Hepatocyte (in vitro differentiated cells): Measurements from ENCODE around the gene IL22RA2. TPM values are rescaled to one million over a fixed set of nuclear protein-coding genes. Genes with fewer than 3 reads are reported as not detected.
"Not testable (repeated sequence)": the region's sequence is repeated elsewhere in the genome, so short reads cannot be mapped to it uniquely, and the experiment has no call there.

ENCODE experiments used
- DNase-seq: peaks from one replicate; pipeline ENCODE4 v3.0.0-alpha.2; 2016; ENCODE audit warnings: low spot score
- H2AFZ ChIP-seq: fragments of 200-600 bp; sonication (generic); 2 replicates; pipeline ENCODE4 v1.6.0; 2016; ENCODE audit warnings: antibody characterized with exemption, mild to moderate bottlenecking
- H3K27ac ChIP-seq: fragments of 200-600 bp; sonication (generic); 2 replicates; pipeline ENCODE4 v1.5.1; 2016; ENCODE audit warnings: mild to moderate bottlenecking
- H3K27me3 ChIP-seq: fragments of 200-600 bp; sonication (generic); 2 replicates; pipeline ENCODE4 v1.6.1; 2016
- H3K36me3 ChIP-seq: fragments of 200-600 bp; sonication (generic); replicated peaks from 2 replicates; pipeline ENCODE4 v1.5.1; 2016; ENCODE audit warnings: low read depth; ENCODE audit not compliant: insufficient read depth
- H3K4me1 ChIP-seq: fragments of 200-600 bp; sonication (generic); 2 replicates; pipeline ENCODE4 v1.5.1; 2016; ENCODE audit warnings: mild to moderate bottlenecking, moderate library complexity; ENCODE audit not compliant: insufficient read depth
- H3K4me2 ChIP-seq: fragments of 200-600 bp; sonication (generic); 2 replicates; pipeline ENCODE4 v1.6.0; 2016
- H3K4me3 ChIP-seq: fragments of 200-600 bp; sonication (generic); 2 replicates; pipeline ENCODE4 v1.5.1; 2016; ENCODE audit warnings: mild to moderate bottlenecking
- H3K79me2 ChIP-seq: fragments of 200-600 bp; sonication (generic); 2 replicates; pipeline ENCODE4 v1.6.0; 2017; ENCODE audit warnings: mild to moderate bottlenecking
- H3K9me2 ChIP-seq: fragments of 200-600 bp; sonication (generic); replicated peaks from 2 replicates; pipeline ENCODE4 v1.6.0; 2017; ENCODE audit warnings: mild to moderate bottlenecking; ENCODE audit not compliant: insufficient read depth
- H3K9me3 ChIP-seq: fragments of 200-600 bp; sonication (generic); 2 replicates; pipeline ENCODE4 v1.5.1; 2016; ENCODE audit warnings: low read depth, mild to moderate bottlenecking
- H4K20me1 ChIP-seq: fragments of 200-600 bp; sonication (generic); 2 replicates; pipeline ENCODE4 v1.6.0; 2016; ENCODE audit warnings: mild to moderate bottlenecking; ENCODE audit not compliant: insufficient read depth, poor library complexity, severe bottlenecking
- CTCF ChIP-seq: fragments of 200-600 bp; sonication (generic); IDR thresholded peaks from 2 replicates; pipeline ENCODE4 v1.5.1; 2016; ENCODE audit warnings: antibody characterized with exemption, mild to moderate bottlenecking; ENCODE audit not compliant: poor library complexity
- EZH2 ChIP-seq: fragments of 200-600 bp; sonication (generic); IDR thresholded peaks from 2 replicates; pipeline ENCODE4 v1.6.1; 2016; ENCODE audit warnings: antibody characterized with exemption, mild to moderate bottlenecking, borderline replicate concordance
- EZH2phosphoT487 ChIP-seq: fragments of 200-600 bp; sonication (generic); IDR thresholded peaks from one replicate; pipeline ENCODE4 v1.6.1; 2018; ENCODE audit warnings: antibody characterized with exemption, mild to moderate bottlenecking, low read depth, moderate library complexity; ENCODE audit not compliant: unreplicated experiment, severe bottlenecking
- WGBS: methylation state at CpG from one replicate; pipeline ENCODE4 v1.1.6; 2016; ENCODE audit warnings: low lambda C conversion rate; ENCODE audit errors: missing lambda C conversion rate; 5-methylcytosine and 5-hydroxymethylcytosine counted together
- polyA plus RNA-seq: library from polyadenylated mRNA; unstranded; fragments of >200 nt; fragmentation: Nextera tagmentation; extraction: Ambion mirVana; gene quantifications from 2 replicates; pipeline ENCODE4 v1.2.1, GENCODE V29; 2016
- total RNA-seq: library from RNA; depleted of rRNA; stranded (reverse); fragments of >200 nt; gene quantifications from 2 replicates; pipeline ENCODE4 v1.2.3, GENCODE V29; 2014

The IL22RA2 gene
- total and polyA plus RNA-seq, 2 experiments from 2014 or later = not detected

DNA sequence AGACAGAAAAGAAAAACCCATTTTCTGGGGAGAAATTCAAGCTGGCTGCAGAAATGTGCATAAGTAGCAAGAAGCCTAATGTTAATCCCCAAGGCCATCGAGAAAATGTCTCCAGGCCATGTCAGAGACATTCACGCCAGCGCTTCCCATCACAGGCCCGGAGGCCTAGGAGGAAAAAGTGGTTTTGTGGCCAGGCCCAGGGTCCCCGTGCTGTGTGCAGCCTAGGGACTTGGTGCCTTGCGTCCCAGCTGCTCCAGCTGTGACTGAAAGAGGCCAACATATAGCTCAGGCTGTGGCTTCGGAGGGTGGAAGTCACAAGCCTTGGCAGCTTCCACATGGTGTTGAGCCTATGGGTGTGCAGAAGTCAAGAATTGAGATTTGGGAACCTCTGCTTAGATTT is 34.8 kb upstream of the IL22RA2 start:
- H3K4me1 ChIP-seq = peaks cover under 1% of the 10 kb centered on the region
- no peak for DNase-seq
- no peak overlapping the region for H3K27ac ChIP-seq
- H4K20me1 ChIP-seq = peaks cover 35% of the 10 kb centered on the region
- H3K27me3 ChIP-seq = no peaks in the 10 kb centered on the region
- WGBS = 99% methylated on average over 7 of the region's 7 CpGs
- peaks cover 78% of the 10 kb centered on the region for H3K79me2 ChIP-seq
- no peak overlapping the region for H3K4me3 ChIP-seq
- H3K9me2 ChIP-seq = no peaks in the 10 kb centered on the region
- no peak overlapping the region for H3K4me2 ChIP-seq
- H3K9me3 ChIP-seq = no peaks in the 10 kb centered on the region
- H3K36me3 ChIP-seq = no peaks in the 10 kb centered on the region
- TF ChIP-seq CTCF (no peak), EZH2 (no peak), EZH2phosphoT487 (no peak)
- no peak overlapping the region for H2AFZ ChIP-seq

GRCh38 chr6:137207457-137207856 is 34.0 kb upstream of the IL22RA2 start:
- H3K9me3 ChIP-seq, H3K4me1 ChIP-seq, H3K4me3 ChIP-seq, H2AFZ ChIP-seq, H3K4me2 ChIP-seq, H3K27ac ChIP-seq, H3K27me3 ChIP-seq, H3K9me2 ChIP-seq, H3K36me3 ChIP-seq, DNase-seq: not testable (repeated sequence)
- WGBS = 97% methylated on average over 3 of the region's 3 CpGs
- Histone ChIP-seq H3K79me2 (peaks cover 70% of the 10 kb centered on the region), H4K20me1 (peaks cover 27% of the 10 kb centered on the region)

GRCh38 chr6:137206577-137206976 is 33.1 kb upstream of the IL22RA2 start:
- WGBS = 79% methylated on average over 1 of the region's 1 CpG
- H4K20me1 ChIP-seq = peaks cover 24% of the 10 kb centered on the region
- TF ChIP-seq EZH2 = no peak
- no peak for TF ChIP-seq CTCF
- TF ChIP-seq EZH2phosphoT487 = no peak
- H3K27ac ChIP-seq = no peak overlapping the region
- H3K4me1 ChIP-seq = no peaks in the 10 kb centered on the region
- no peaks in the 10 kb centered on the region for H3K27me3 ChIP-seq
- peaks cover 61% of the 10 kb centered on the region for H3K79me2 ChIP-seq
- H3K9me2 ChIP-seq = no peaks in the 10 kb centered on the region
- H2AFZ ChIP-seq = no peak overlapping the region
- no peaks in the 10 kb centered on the region for H3K9me3 ChIP-seq
- no peak overlapping the region for H3K4me2 ChIP-seq
- no peaks in the 10 kb centered on the region for H3K36me3 ChIP-seq
- no peak for DNase-seq
- no peak overlapping the region for H3K4me3 ChIP-seq

DNA sequence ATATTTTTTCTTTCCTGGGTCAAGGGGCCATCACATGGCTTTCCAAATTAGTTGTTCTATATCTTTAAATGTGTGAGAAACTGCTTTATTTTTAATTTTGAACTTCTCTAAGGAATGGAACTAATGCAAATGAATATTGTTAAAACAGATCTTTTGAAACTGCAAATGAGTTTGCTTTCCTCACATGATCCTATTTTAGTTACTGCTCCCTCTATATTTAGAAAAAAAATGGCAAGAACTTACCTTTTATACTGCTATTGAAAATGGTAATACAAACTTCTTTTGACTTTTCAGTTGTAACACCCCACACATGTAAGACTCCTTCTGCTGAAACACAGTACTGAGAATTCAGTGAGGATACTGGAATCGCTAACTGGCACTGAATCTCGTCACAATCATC is 29.8 kb upstream of the IL22RA2 start:
- no peak overlapping the region for H2AFZ ChIP-seq
- no peaks in the 10 kb centered on the region for H3K27me3 ChIP-seq
- H4K20me1 ChIP-seq = peaks cover 11% of the 10 kb centered on the region
- no peaks in the 10 kb centered on the region for H3K4me1 ChIP-seq
- no peak for TF ChIP-seq CTCF
- TF ChIP-seq EZH2phosphoT487 = no peak
- no peak overlapping the region for H3K4me2 ChIP-seq
- no peak overlapping the region for H3K27ac ChIP-seq
- no peaks in the 10 kb centered on the region for H3K9me2 ChIP-seq
- no peaks in the 10 kb centered on the region for H3K9me3 ChIP-seq
- peaks cover 28% of the 10 kb centered on the region for H3K79me2 ChIP-seq
- 100% methylated on average over 2 of the region's 2 CpGs for WGBS
- no peak for DNase-seq
- no peak overlapping the region for H3K4me3 ChIP-seq
- no peaks in the 10 kb centered on the region for H3K36me3 ChIP-seq
